HCT116 (cell line): Measurements from ENCODE around the gene LRRFIP2. TPM values are rescaled to one million over a fixed set of nuclear protein-coding genes. Genes with fewer than 3 reads are reported as not detected.

Source experiments
- ATAC-seq: fragments of 200-7000 bp; cut with Tn5 transposase; 2 replicates; pipeline ENCODE4 v1.9.1; 2020; ENCODE audit warnings: mild to moderate bottlenecking, moderate library complexity
- BruUV-seq: library from RNA; stranded (reverse); fragments of 400-500 nt; replicated peaks from 2 replicates; lab custom pipeline; 2021; lab: Mats Ljungman, UMichigan
- CTCF ChIA-PET: fragments of 300-600 bp; sonication (Branson Sonifier 250); formaldehyde crosslinking; loops from one replicate; lab custom pipeline; 2021; ENCODE audit warnings: antibody characterized with exemption; lab: Charles Lee
- POLR2A ChIA-PET: fragments of 300-600, 350-600 bp; sonication (Branson Sonifier 250); formaldehyde crosslinking; loops from one replicate; lab custom pipeline; 2021; ENCODE audit warnings: antibody characterized with exemption; lab: Charles Lee
- RAD21 ChIA-PET, 2 experiments: fragments of 300-600 bp; sonication (Branson Sonifier 250); formaldehyde crosslinking; loops; one replicate each; lab custom pipeline; 2023; ENCODE audit warnings: low total read pairs in 2 of 2; ENCODE audit not compliant: uncharacterized antibody in 2 of 2, unreplicated experiment in 2 of 2, low non-redundant PET in 1 of 2; lab: Charles Lee
- DNase-seq: peaks from one replicate; pipeline ENCODE4 v3.0.0-alpha.2; 2010; ENCODE audit warnings: low read depth, low spot score
- H2AFZ ChIP-seq: fragments of 200-600 bp; shearing (Covaris generic), sonication (generic); 2 replicates; pipeline ENCODE4 v1.6.1; 2017; ENCODE audit warnings: low read depth, mixed run types, mixed read lengths, antibody characterized with exemption, low read length; ENCODE audit not compliant: poor library complexity, severe bottlenecking
- H3K27ac ChIP-seq: 2 replicates; pipeline ENCODE4 v1.5.1; 2012; ENCODE audit warnings: low read depth, low read length
- H3K27me3 ChIP-seq: fragments of 200-600 bp; sonication (generic); 2 replicates; pipeline ENCODE4 v1.6.1; 2016; ENCODE audit warnings: mixed run types, low read length, mixed read lengths; ENCODE audit not compliant: insufficient read depth
- H3K36me3 ChIP-seq, 2 experiments: fragments of 200-500 bp in 1 of 2; fragments of 200-600 bp in 1 of 2; sonication (Bioruptor generic) in 1 of 2; sonication (generic) in 1 of 2; 2 replicates each; pipeline versions ENCODE4 v1.5.1 to v1.6.1; 2014 to 2016; ENCODE audit warnings: low read length in 2 of 2, inconsistent platforms in 1 of 2, mixed read lengths in 1 of 2, mixed run types in 1 of 2; ENCODE audit not compliant: insufficient read depth in 2 of 2, control insufficient read depth in 1 of 2
- H3K4me1 ChIP-seq, 2 experiments: fragments of 200-600 bp in 1 of 2; sonication (generic) in 1 of 2; 2 replicates each; pipeline versions ENCODE4 v1.5.1 to v1.6.1; 2012 to 2017; ENCODE audit warnings: low read length in 2 of 2, inconsistent platforms in 1 of 2, mild to moderate bottlenecking in 1 of 2, mixed read lengths in 1 of 2, mixed run types in 1 of 2, moderate library complexity in 1 of 2; ENCODE audit not compliant: insufficient read depth in 2 of 2, control insufficient read depth in 1 of 2
- H3K4me2 ChIP-seq: fragments of 200-600 bp; sonication (generic); 2 replicates; pipeline ENCODE4 v1.6.1; 2017; ENCODE audit warnings: mixed run types, low read length, mixed read lengths
- H3K4me3 ChIP-seq, 2 experiments: fragments of 200-600 bp in 1 of 2; sonication (generic) in 1 of 2; replicated peaks in 1 of 2; 2 replicates each; pipeline ENCODE4 v1.5.1; 2011 to 2016; ENCODE audit warnings: low read length in 2 of 2, control low read depth in 1 of 2, low read depth in 1 of 2, mild to moderate bottlenecking in 1 of 2, mixed read lengths in 1 of 2, mixed run types in 1 of 2
- H3K79me2 ChIP-seq: fragments of 200-600 bp; sonication (generic); 2 replicates; pipeline ENCODE4 v1.6.1; 2017; ENCODE audit warnings: mild to moderate bottlenecking, mixed run types, low read length, moderate library complexity, mixed read lengths; ENCODE audit not compliant: insufficient read depth
- H3K9ac ChIP-seq: fragments of 200-600 bp; sonication (generic); 2 replicates; pipeline ENCODE4 v1.6.1; 2016; ENCODE audit warnings: low read length, mixed read lengths
- H3K9me2 ChIP-seq: fragments of 200-600 bp; sonication (generic), shearing (Covaris generic); 2 replicates; pipeline ENCODE4 v1.6.1; 2017; ENCODE audit warnings: mixed run types, mild to moderate bottlenecking, moderate library complexity; ENCODE audit not compliant: insufficient read depth
- H3K9me3 ChIP-seq, 2 experiments: fragments of 200-500 bp in 1 of 2; fragments of 200-600 bp in 1 of 2; sonication (Bioruptor generic) in 1 of 2; sonication (generic) in 1 of 2; 2 replicates each; pipeline ENCODE4 v1.6.1; 2014 to 2017; ENCODE audit warnings: low read length in 2 of 2, mixed read lengths in 2 of 2, inconsistent platforms in 1 of 2, low read depth in 1 of 2, mild to moderate bottlenecking in 1 of 2, mixed run types in 1 of 2, moderate library complexity in 1 of 2; ENCODE audit not compliant: control insufficient read depth in 1 of 2, insufficient read depth in 1 of 2
- H4K20me1 ChIP-seq: fragments of 200-600 bp; sonication (generic), shearing (Covaris generic); 2 replicates; pipeline ENCODE4 v1.6.1; 2017; ENCODE audit warnings: mixed run types, mild to moderate bottlenecking, moderate library complexity; ENCODE audit not compliant: insufficient read depth
- CEBPB ChIP-seq: IDR thresholded peaks from 2 replicates; pipeline ENCODE4 v1.6.1; 2012; ENCODE audit warnings: low read depth
- CTCF ChIP-seq, 3 experiments: fragments of 200-600 bp in 1 of 3; sonication (generic) in 1 of 3; IDR thresholded peaks in 2 of 3; conservative IDR thresholded peaks in 1 of 3; 2 replicates each; pipeline ENCODE4 v1.5.1; 2012 to 2017; ENCODE audit warnings: low read depth in 2 of 3, low read length in 2 of 3, antibody characterized with exemption in 1 of 3, borderline replicate concordance in 1 of 3, control low read depth in 1 of 3, mild to moderate bottlenecking in 1 of 3, mixed read lengths in 1 of 3, mixed run types in 1 of 3, moderate library complexity in 1 of 3; ENCODE audit not compliant: insufficient read depth in 1 of 3
- EGR1 ChIP-seq: IDR thresholded peaks from 2 replicates; pipeline ENCODE4 v1.6.1; 2012; ENCODE audit warnings: low read depth
- ELF1 ChIP-seq: IDR thresholded peaks from 2 replicates; pipeline ENCODE4 v1.6.1; 2012; ENCODE audit warnings: low read depth, borderline replicate concordance
- FOSL1 ChIP-seq: IDR thresholded peaks from 2 replicates; pipeline ENCODE4 v1.6.1; 2012; ENCODE audit warnings: low read depth
- JUND ChIP-seq: IDR thresholded peaks from 2 replicates; pipeline ENCODE4 v1.6.1; 2012
- MAX ChIP-seq: IDR thresholded peaks from 2 replicates; pipeline ENCODE4 v1.6.1; 2012
- POLR2A ChIP-seq: IDR thresholded peaks from 2 replicates; pipeline ENCODE4 v1.7.0; 2011; ENCODE audit warnings: borderline replicate concordance; ENCODE audit not compliant: insufficient read depth, insufficient read length; ENCODE audit errors: extremely low read depth
- POLR2AphosphoS5 ChIP-seq: IDR thresholded peaks from 2 replicates; pipeline ENCODE4 v1.6.1; 2011; ENCODE audit warnings: mild to moderate bottlenecking, low read depth, low read length, moderate library complexity
- REST ChIP-seq: IDR thresholded peaks from 2 replicates; pipeline ENCODE4 v1.6.1; 2012; ENCODE audit warnings: low read depth
- SP1 ChIP-seq: IDR thresholded peaks from 2 replicates; pipeline ENCODE4 v1.6.1; 2012; ENCODE audit warnings: low read depth
- TCF7L2 ChIP-seq: IDR thresholded peaks from 2 replicates; pipeline ENCODE4 v1.7.0; 2011; ENCODE audit warnings: borderline replicate concordance, inconsistent platforms; ENCODE audit not compliant: insufficient read depth, insufficient read length; ENCODE audit errors: extremely low read depth
- YY1 ChIP-seq: IDR thresholded peaks from 2 replicates; pipeline ENCODE4 v1.6.1; 2011; ENCODE audit warnings: low read length, low read depth, moderate library complexity, mild to moderate bottlenecking; ENCODE audit not compliant: insufficient replicate concordance; ENCODE audit errors: extremely low read depth
- intact Hi-C: fragments of 100-400 bp; cut with micrococcal nuclease; formaldehyde crosslinking; loops from 2 replicates; pipeline ENCODE4 v1.10.0; 2022
- total RNA-seq: library from RNA; stranded (reverse); gene quantifications from one replicate; pipeline ENCODE4 v1.2.1, GENCODE V29; 2021; ENCODE audit not compliant: unreplicated experiment

Gene LRRFIP2
- total RNA-seq, 1 experiment from 2014 or later: 27.0 TPM

DNA sequence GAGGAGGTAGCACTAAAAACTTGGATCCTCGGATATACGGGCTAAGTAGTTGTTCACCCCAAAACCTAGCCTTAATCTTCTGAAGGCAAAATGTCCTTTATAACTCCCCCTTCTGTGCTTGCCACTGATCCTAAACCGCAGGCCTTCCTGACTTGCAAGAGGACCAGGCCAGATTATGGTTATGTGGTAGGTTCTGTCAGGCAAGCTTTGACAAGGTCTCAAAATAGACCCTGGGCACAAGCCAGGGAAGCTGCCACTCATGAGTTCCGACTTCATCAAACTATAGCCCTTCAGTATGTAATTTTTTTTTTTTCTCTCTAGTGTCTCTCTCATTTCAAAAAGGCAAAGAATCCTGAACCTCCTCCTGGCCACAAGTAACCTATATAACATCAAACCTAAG, 3.2 kb downstream of the LRRFIP2 start:
- H3K9me3 ChIP-seq: no peaks in the 10 kb centered on the region
- POLR2A ChIA-PET: no interaction called here
- no peak overlapping the region for H2AFZ ChIP-seq
- RAD21 ChIA-PET: no interaction called here
- intact Hi-C loops: no loop called here
- H3K27me3 ChIP-seq: no peaks in the 10 kb centered on the region
- H3K79me2 ChIP-seq: peaks cover 75% of the 10 kb centered on the region
- H3K27ac ChIP-seq: no peak overlapping the region
- H3K9ac ChIP-seq: no peak overlapping the region
- no peak overlapping the region for H3K4me2 ChIP-seq
- H4K20me1 ChIP-seq: no peaks in the 10 kb centered on the region; the same call in 1 of the 2 replicates
- TF ChIP-seq YY1 (no peak), CTCF (IDR thresholded peaks at IDR 0.05 in 2 of 3, conservative IDR thresholded peaks at IDR 0.05 in 1 of 3; ENCODE audit: borderline replicate concordance in 1 of 3, insufficient read depth in 1 of 3, low read depth in 2 of 3, low read length in 2 of 3) (no peak), MAX (no peak), EGR1 (no peak), TCF7L2 (no peak), POLR2A (no peak), FOSL1 (no peak), REST (no peak), SP1 (no peak), ELF1 (no peak), JUND (no peak), CEBPB (no peak), POLR2AphosphoS5 (no peak)
- DNase-seq: no peak
- ATAC-seq: no peak
- no peak overlapping the region for H3K4me3 ChIP-seq
- peaks cover 6 to 12% of the 10 kb centered on the region in 2 experiments; a peak in 3 of 4 replicates for H3K4me1 ChIP-seq
- peaks cover 2 to 6% of the 10 kb centered on the region in 2 experiments; a peak in 1 of 4 replicates for H3K36me3 ChIP-seq
- CTCF ChIA-PET: no interaction called here
- BruUV-seq: no TSS peak
- H3K9me2 ChIP-seq: no peaks in the 10 kb centered on the region
